Neural cell (in vitro differentiated cells): ENCODE measurements around the gene USP48. TPM values are rescaled to one million over a fixed set of nuclear protein-coding genes. Genes with fewer than 3 reads are reported as not detected.

Experiments used
- H2AFZ ChIP-seq: fragments of 200-600, 300-800 bp; sonication (generic), shearing (Covaris generic); 2 replicates; pipeline ENCODE4 v1.6.0; 2014; ENCODE audit warnings: low read depth, mild to moderate bottlenecking, antibody characterized with exemption, low read length, moderate library complexity
- H3F3A ChIP-seq: fragments of 200-600 bp; shearing (Covaris generic); 2 replicates; pipeline ENCODE4 v1.6.1; 2016; ENCODE audit warnings: mild to moderate bottlenecking, moderate library complexity, mixed read lengths, antibody characterized with exemption, low read length; ENCODE audit not compliant: insufficient read depth, poor library complexity, severe bottlenecking
- H3K27ac ChIP-seq: fragments of 200-600, 300-800 bp; sonication (generic), shearing (Covaris generic); 2 replicates; pipeline ENCODE4 v1.5.1; 2014; ENCODE audit warnings: mild to moderate bottlenecking, low read length, moderate library complexity
- H3K27me3 ChIP-seq: fragments of 300-800, 200-600 bp; sonication (generic), shearing (Covaris generic); 2 replicates; pipeline ENCODE4 v1.6.0; 2014; ENCODE audit warnings: mild to moderate bottlenecking, low read depth, low read length, moderate library complexity; ENCODE audit not compliant: insufficient read depth
- H3K36me3 ChIP-seq: fragments of 300-800, 200-600 bp; sonication (generic), shearing (Covaris generic); 2 replicates; pipeline ENCODE4 v1.5.1; 2014; ENCODE audit warnings: mild to moderate bottlenecking, antibody characterized with exemption, low read length, moderate library complexity; ENCODE audit not compliant: insufficient read depth
- H3K4me2 ChIP-seq: fragments of 300-800, 200-600 bp; sonication (generic), shearing (Covaris generic); 2 replicates; pipeline ENCODE4 v1.6.0; 2014; ENCODE audit warnings: mild to moderate bottlenecking, low read length
- H3K4me3 ChIP-seq: fragments of 300-800, 200-600 bp; sonication (generic), shearing (Covaris generic); 2 replicates; pipeline ENCODE4 v1.5.1; 2014; ENCODE audit warnings: mild to moderate bottlenecking, low read length, moderate library complexity
- H3K79me2 ChIP-seq: fragments of 200-600 bp; shearing (Covaris generic); replicated peaks from 2 replicates; pipeline ENCODE4 v1.6.0; 2014; ENCODE audit warnings: mild to moderate bottlenecking, low read length, moderate library complexity; ENCODE audit not compliant: insufficient read depth
- H3K9ac ChIP-seq: fragments of 300-800, 200-600 bp; sonication (generic), shearing (Covaris generic); 2 replicates; pipeline ENCODE4 v1.6.1; 2016; ENCODE audit warnings: mild to moderate bottlenecking, low read length, mixed read lengths
- H3K9me2 ChIP-seq: fragments of 200-600 bp; shearing (Covaris generic); 2 replicates; pipeline ENCODE4 v1.6.1; 2016; ENCODE audit warnings: mild to moderate bottlenecking, low read length, mixed read lengths; ENCODE audit not compliant: insufficient read depth
- H3K9me3 ChIP-seq: fragments of 200-600, 300-800 bp; sonication (generic), shearing (Covaris generic); 2 replicates; pipeline ENCODE4 v1.6.1; 2016; ENCODE audit warnings: mild to moderate bottlenecking, mixed run types, low read length, moderate library complexity, mixed read lengths
- H4K20me1 ChIP-seq: fragments of 200-600 bp; shearing (Covaris generic); 2 replicates; pipeline ENCODE4 v1.6.1; 2016; ENCODE audit warnings: mild to moderate bottlenecking, mixed run types; ENCODE audit not compliant: insufficient read depth
- EP300 ChIP-seq: fragments of 450-650 bp; conservative IDR thresholded peaks from 2 replicates; pipeline ENCODE4 v1.6.1; 2014; ENCODE audit warnings: antibody characterized with exemption, mild to moderate bottlenecking, moderate library complexity; ENCODE audit not compliant: poor library complexity, severe bottlenecking
- EZH2 ChIP-seq: fragments of 200-600, 300-800 bp; shearing (Covaris generic), sonication (generic); IDR thresholded peaks from 2 replicates; pipeline ENCODE4 v1.6.1; 2014; ENCODE audit warnings: antibody characterized with exemption, low read length, borderline replicate concordance, mild to moderate bottlenecking; ENCODE audit not compliant: insufficient read depth, poor library complexity, severe bottlenecking
- MXI1 ChIP-seq: fragments of 450-650 bp; conservative IDR thresholded peaks from 2 replicates; pipeline ENCODE4 v1.6.1; 2014; ENCODE audit warnings: antibody characterized with exemption, mild to moderate bottlenecking; ENCODE audit not compliant: poor library complexity, severe bottlenecking
- POLR2AphosphoS5 ChIP-seq: IDR thresholded peaks from 2 replicates; pipeline ENCODE4 v1.6.1; 2012
- RAD21 ChIP-seq: fragments of 450-650 bp; conservative IDR thresholded peaks from 2 replicates; pipeline ENCODE4 v1.6.1; 2014; ENCODE audit warnings: antibody characterized with exemption, mild to moderate bottlenecking, moderate library complexity
- SMC3 ChIP-seq: fragments of 450-650 bp; conservative IDR thresholded peaks from 2 replicates; pipeline ENCODE4 v1.6.1; 2014; ENCODE audit warnings: antibody characterized with exemption, mild to moderate bottlenecking, moderate library complexity; ENCODE audit not compliant: poor library complexity
- TAF1 ChIP-seq: IDR thresholded peaks from 2 replicates; pipeline ENCODE4 v1.6.1; 2012; ENCODE audit warnings: low read depth
- polyA plus RNA-seq: library from polyadenylated mRNA; depleted of rRNA; stranded (reverse); fragments of >200 nt; gene quantifications from 2 replicates; pipeline ENCODE4 v1.2.3, GENCODE V29; 2014
- TF ChIP-seq, protein P1 (sequence below): fragments of 450-650 bp; IDR thresholded peaks from 2 replicates; pipeline ENCODE4 v1.5.1; 2014; ENCODE audit warnings: antibody characterized with exemption, mild to moderate bottlenecking, moderate library complexity; ENCODE audit not compliant: poor library complexity, severe bottlenecking
- TF ChIP-seq, protein P2 (sequence below): IDR thresholded peaks from 2 replicates; pipeline ENCODE4 v1.6.1; 2012; ENCODE audit warnings: borderline replicate concordance

The USP48 gene
- polyA plus RNA-seq, 1 donor from 2014 or later, result 67.2 TPM

DNA sequence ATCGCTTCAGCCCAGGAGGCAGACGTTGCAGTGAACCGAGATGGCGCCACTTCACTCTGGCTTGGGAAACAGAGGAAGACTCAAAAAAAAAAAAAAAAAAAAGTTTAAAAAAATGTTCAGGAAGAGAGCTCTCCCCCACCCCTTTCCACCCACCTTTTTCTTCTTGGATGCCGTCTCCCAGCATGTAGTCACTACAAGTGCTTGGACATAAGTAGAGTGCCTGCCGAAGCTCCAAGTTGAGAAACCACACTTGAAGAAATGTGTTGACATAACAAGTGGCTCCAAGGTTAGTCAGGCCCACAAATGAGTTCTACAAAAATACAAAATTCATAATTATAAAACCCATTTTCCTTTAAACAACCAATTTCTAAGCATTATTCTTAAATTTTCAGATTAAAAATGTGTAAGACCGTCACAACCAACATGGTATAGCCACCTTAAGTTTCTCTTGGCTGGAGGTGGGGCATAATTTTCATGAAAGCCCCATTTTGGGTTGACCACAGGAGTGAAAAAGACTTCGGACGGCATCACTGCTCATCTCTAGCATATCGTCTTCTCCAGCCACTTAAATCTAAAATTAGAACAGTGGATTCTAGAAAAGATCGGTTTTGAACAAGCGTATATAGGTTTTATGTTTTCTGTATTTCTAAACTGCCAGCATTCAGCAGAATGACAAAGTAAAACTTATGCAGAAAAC is 26.4 kb downstream of the USP48 start:
- no peaks in the 10 kb centered on the region for H3K9me3 ChIP-seq
- no peak overlapping the region for H3K4me3 ChIP-seq
- H3F3A ChIP-seq, result no peaks in the 10 kb centered on the region
- peaks cover 2% of the 10 kb centered on the region for H3K79me2 ChIP-seq
- H3K36me3 ChIP-seq, result no peaks in the 10 kb centered on the region
- H3K27me3 ChIP-seq, result no peaks in the 10 kb centered on the region
- no peak overlapping the region for H3K27ac ChIP-seq
- TF ChIP-seq MXI1 (no peak), EP300 (no peak)
- TF ChIP-seq, protein P1, sequence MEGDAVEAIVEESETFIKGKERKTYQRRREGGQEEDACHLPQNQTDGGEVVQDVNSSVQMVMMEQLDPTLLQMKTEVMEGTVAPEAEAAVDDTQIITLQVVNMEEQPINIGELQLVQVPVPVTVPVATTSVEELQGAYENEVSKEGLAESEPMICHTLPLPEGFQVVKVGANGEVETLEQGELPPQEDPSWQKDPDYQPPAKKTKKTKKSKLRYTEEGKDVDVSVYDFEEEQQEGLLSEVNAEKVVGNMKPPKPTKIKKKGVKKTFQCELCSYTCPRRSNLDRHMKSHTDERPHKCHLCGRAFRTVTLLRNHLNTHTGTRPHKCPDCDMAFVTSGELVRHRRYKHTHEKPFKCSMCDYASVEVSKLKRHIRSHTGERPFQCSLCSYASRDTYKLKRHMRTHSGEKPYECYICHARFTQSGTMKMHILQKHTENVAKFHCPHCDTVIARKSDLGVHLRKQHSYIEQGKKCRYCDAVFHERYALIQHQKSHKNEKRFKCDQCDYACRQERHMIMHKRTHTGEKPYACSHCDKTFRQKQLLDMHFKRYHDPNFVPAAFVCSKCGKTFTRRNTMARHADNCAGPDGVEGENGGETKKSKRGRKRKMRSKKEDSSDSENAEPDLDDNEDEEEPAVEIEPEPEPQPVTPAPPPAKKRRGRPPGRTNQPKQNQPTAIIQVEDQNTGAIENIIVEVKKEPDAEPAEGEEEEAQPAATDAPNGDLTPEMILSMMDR, result no peak
- H3K9me2 ChIP-seq, result no peaks in the 10 kb centered on the region
- H3K9ac ChIP-seq, result no peak overlapping the region
- H2AFZ ChIP-seq, result no peak overlapping the region
- H3K4me2 ChIP-seq, result no peak overlapping the region
- no peaks in the 10 kb centered on the region for H4K20me1 ChIP-seq

DNA sequence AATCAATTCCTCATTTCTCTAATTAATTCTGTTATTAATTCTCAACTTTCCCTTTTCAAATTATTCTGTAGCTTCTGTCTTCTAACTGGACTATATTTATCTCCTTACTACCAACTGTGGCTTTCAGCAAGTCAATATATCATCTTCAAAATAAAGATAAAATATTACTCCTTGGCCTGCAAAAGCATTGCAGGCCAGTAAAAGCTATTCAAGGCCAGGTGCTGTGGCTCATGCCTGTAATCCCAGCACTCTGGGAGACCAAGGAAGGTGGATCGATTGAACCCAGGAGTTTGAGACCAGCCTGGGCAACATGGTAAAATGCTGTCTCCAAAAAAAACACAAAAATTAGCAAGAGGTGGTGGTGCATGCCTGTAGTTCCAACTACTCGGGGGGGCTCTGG is 27.9 kb downstream of the USP48 start:
- TF ChIP-seq SMC3 (no peak), EP300 (no peak), TAF1 (no peak), EZH2 (no peak), POLR2AphosphoS5 (no peak), RAD21 (no peak), MXI1 (no peak)
- TF ChIP-seq, protein P1, result no peak
- TF ChIP-seq, protein P2, sequence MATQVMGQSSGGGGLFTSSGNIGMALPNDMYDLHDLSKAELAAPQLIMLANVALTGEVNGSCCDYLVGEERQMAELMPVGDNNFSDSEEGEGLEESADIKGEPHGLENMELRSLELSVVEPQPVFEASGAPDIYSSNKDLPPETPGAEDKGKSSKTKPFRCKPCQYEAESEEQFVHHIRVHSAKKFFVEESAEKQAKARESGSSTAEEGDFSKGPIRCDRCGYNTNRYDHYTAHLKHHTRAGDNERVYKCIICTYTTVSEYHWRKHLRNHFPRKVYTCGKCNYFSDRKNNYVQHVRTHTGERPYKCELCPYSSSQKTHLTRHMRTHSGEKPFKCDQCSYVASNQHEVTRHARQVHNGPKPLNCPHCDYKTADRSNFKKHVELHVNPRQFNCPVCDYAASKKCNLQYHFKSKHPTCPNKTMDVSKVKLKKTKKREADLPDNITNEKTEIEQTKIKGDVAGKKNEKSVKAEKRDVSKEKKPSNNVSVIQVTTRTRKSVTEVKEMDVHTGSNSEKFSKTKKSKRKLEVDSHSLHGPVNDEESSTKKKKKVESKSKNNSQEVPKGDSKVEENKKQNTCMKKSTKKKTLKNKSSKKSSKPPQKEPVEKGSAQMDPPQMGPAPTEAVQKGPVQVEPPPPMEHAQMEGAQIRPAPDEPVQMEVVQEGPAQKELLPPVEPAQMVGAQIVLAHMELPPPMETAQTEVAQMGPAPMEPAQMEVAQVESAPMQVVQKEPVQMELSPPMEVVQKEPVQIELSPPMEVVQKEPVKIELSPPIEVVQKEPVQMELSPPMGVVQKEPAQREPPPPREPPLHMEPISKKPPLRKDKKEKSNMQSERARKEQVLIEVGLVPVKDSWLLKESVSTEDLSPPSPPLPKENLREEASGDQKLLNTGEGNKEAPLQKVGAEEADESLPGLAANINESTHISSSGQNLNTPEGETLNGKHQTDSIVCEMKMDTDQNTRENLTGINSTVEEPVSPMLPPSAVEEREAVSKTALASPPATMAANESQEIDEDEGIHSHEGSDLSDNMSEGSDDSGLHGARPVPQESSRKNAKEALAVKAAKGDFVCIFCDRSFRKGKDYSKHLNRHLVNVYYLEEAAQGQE, result no peak
- no peak overlapping the region for H3K9ac ChIP-seq
- no peak overlapping the region for H2AFZ ChIP-seq
- no peaks in the 10 kb centered on the region for H3K9me2 ChIP-seq
- H3K27ac ChIP-seq, result no peak overlapping the region
- H3F3A ChIP-seq, result no peaks in the 10 kb centered on the region
- H3K27me3 ChIP-seq, result no peaks in the 10 kb centered on the region
- no peaks in the 10 kb centered on the region for H3K36me3 ChIP-seq
- peaks cover 2% of the 10 kb centered on the region for H3K79me2 ChIP-seq
- no peaks in the 10 kb centered on the region for H4K20me1 ChIP-seq
- no peak overlapping the region for H3K4me2 ChIP-seq
- H3K4me3 ChIP-seq, result no peak overlapping the region
- no peaks in the 10 kb centered on the region for H3K9me3 ChIP-seq
